H54 (cell line): Measurements from ENCODE around the gene RNU6-9.

Experiments used
- DNase-seq: peaks from one replicate; pipeline ENCODE4 v3.0.0; 2011; ENCODE audit warnings: low spot score, mixed read lengths; ENCODE audit not compliant: insufficient read length
- FAIRE-seq: peaks from 3 replicates; lab custom pipeline; 2011; peaks lifted over from hg19 to GRCh38; lab: Jason Lieb, UNC
- POLR2A ChIP-seq: IDR thresholded peaks from 2 replicates; pipeline ENCODE4 v1.6.1; 2011; ENCODE audit warnings: low read depth, mild to moderate bottlenecking, low read length

RNU6-9 gene

DNA sequence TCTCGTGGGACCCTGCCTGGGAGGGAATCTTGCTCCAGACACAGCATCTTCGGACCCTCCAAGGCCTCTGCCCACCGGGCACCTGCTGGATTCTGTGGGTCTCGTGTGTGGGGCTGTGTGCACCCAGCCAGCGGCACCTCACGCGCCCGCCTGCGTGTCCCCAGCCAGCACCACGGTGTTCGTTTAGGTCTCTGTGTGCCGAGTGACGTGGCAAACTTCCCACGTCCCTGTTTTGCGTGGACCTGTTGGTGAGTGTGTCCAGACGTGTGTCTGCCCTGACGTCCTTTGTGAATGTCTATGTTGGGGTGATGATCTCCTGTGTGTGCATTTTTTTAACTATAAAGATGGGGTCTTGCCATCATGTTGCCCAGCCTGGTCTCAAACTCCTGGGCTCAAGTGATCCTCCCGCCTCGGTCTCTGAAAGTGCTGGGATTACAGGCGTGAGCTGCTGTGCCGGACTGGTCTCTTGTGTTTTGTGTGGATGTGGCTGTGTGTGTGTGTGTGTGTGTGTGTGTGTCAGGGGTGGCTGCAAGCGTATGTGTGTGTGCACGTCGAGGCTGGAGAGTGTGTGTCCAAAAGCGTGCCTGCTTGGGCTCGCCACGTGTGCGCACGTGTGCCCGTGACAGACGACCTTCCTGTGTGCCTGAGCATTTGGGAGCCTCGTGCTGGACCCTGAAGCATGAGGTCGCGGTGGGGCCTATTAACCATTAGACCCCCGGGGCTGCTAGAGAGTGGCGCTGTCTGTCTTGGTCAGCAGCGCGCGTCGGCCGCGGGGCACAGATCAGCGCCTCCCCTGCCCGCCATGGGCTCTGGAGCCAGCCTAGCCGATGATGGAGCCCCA lies 48.2 kb downstream of the RNU6-9 start:
- no peak for TF ChIP-seq POLR2A
- no peak for DNase-seq
- FAIRE-seq, result no peak

- TF ChIP-seq POLR2A, result no peak
- FAIRE-seq (no peak), DNase-seq (no peak)
Measured at GRCh38 chr19:942133-942645, 48.9 kb downstream of the RNU6-9 start.
